Mammary epithelial cell (primary cell): Measurements from ENCODE around the gene LHFPL2.

Experiments
- CTCF ChIP-seq, 2 donors: IDR thresholded peaks in 1 of 2; conservative IDR thresholded peaks in 1 of 2; 2 replicates each; pipeline ENCODE4 v1.5.1; 2011 to 2012; ENCODE audit warnings: inconsistent platforms in 2 of 2, low read length in 2 of 2, mild to moderate bottlenecking in 2 of 2, control low read depth in 1 of 2, low read depth in 1 of 2; ENCODE audit not compliant: insufficient read depth in 1 of 2; ENCODE audit errors: extremely low read depth in 1 of 2
- EZH2 ChIP-seq: IDR thresholded peaks from 2 replicates; pipeline ENCODE4 v1.6.1; 2012; ENCODE audit warnings: low read length, inconsistent platforms, borderline replicate concordance

DNA sequence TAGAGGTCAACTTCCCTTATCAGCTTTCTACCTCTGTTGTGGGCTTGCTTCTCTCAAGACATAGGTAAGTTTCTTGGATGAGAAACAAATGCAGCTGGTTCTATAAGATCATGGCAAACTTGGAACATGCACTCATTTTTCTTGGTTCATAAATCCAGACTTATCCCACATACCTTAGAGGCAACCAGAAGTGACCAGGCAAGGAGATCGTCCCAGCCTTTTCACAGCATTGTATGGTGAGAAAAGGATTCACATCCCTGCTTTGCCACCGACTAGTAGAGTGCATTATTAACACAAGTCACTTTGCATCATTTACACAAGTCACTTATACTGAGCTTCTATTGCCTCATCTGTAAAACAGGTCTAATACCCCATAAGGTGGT, 35.4 kb downstream of the LHFPL2 start:
- TF ChIP-seq CTCF (conservative IDR thresholded peaks at IDR 0.05 in 1 of 2, IDR thresholded peaks at IDR 0.05 in 1 of 2; ENCODE audit: extremely low read depth in 1 of 2, insufficient read depth in 1 of 2, low read depth in 1 of 2, low read length in 2 of 2) (no peak), EZH2 (no peak)
